ENCODE results near the gene AATF. TPM values are rescaled to one million over a fixed set of nuclear protein-coding genes. Genes with fewer than 3 reads are reported as not detected.

The AATF gene
- total and polyA plus RNA-seq, 5 donors = 19.9 to 32.9 (median 23.7) TPM

GRCh38 chr17:36943250-36944191, 5.2 kb upstream of the AATF start:
- Histone ChIP-seq H3K27me3 (ENCODE audit: control insufficient read depth, insufficient read depth) (no peaks in the 10 kb centered on the region), H3K4me3 (ENCODE audit: low read length) (no peak overlapping the region), H3K27ac (ENCODE audit: low read length) (no peak overlapping the region), H3K9me3 (ENCODE audit: control insufficient read depth, low read length) (no peaks in the 10 kb centered on the region), H3K4me1 (ENCODE audit: control insufficient read depth, insufficient read depth, low read length) (no peaks in the 10 kb centered on the region)
- WGBS = 17% methylated on average over 44 of the region's 44 CpGs
- DNase-seq = no peak
- intact Hi-C loops (cut with DNase I) = no loop called here
- no peak for ATAC-seq

DNA sequence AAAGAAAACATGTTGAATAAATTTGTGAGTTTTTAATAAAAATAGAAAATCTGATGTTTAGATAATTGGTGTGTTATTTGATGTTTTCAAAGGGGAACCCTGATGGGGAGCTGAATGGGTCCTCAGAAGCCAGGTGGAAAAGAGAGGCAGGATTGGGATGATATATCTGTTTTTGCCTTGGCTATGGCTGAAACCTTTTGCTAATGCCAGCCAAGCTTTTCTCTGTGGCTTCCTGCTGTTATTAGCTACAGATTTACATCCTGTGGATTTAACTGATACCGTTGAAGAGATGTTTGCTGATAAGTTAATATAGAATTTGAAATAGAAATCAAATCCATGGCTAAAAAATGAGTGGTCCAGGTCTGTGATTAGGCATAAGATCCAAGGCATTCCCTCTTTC, 4.2 kb upstream of the AATF start:
- no peaks in the 10 kb centered on the region for H3K27me3 ChIP-seq (ENCODE audit: control insufficient read depth, insufficient read depth)
- no peak for DNase-seq
- intact Hi-C loops (cut with DNase I) = no loop called here
- no peaks in the 10 kb centered on the region for H3K4me1 ChIP-seq (ENCODE audit: control insufficient read depth, insufficient read depth, low read length)
- H3K9me3 ChIP-seq (ENCODE audit: control insufficient read depth, low read length) = no peaks in the 10 kb centered on the region
- H3K27ac ChIP-seq (ENCODE audit: low read length) = no peak overlapping the region
- no peak overlapping the region for H3K4me3 ChIP-seq (ENCODE audit: low read length)
- no peak for ATAC-seq
- 8% methylated on average over 1 of the region's 1 CpG for WGBS

- WGBS = 36% methylated on average over 1 of the region's 1 CpG
- H3K27me3 ChIP-seq (ENCODE audit: control insufficient read depth, insufficient read depth) = no peaks in the 10 kb centered on the region
- no peaks in the 10 kb centered on the region for H3K9me3 ChIP-seq (ENCODE audit: control insufficient read depth, low read length)
- DNase-seq (no peak), ATAC-seq (no peak)
- no peaks in the 10 kb centered on the region for H3K4me1 ChIP-seq (ENCODE audit: control insufficient read depth, insufficient read depth, low read length)
- intact Hi-C loops (cut with DNase I) = loop anchor here in 1 of 4 donors (5.0 kb wide), 1 partner anchor 463 kb away; no protein-coding TSS in a partner anchor
- no peak overlapping the region for H3K4me3 ChIP-seq (ENCODE audit: low read length)
- H3K27ac ChIP-seq (ENCODE audit: low read length) = no peak overlapping the region
These were observed 3.6 kb upstream of the AATF start for GRCh38 chr17:36945140-36945539.

- intact Hi-C loops (cut with DNase I) = loop anchor here in 1 of 4 donors (5.0 kb wide), 1 partner anchor 464 kb away; no protein-coding TSS in a partner anchor
- no peaks in the 10 kb centered on the region for H3K27me3 ChIP-seq (ENCODE audit: control insufficient read depth, insufficient read depth)
These were observed 2.6 kb upstream of the AATF start for GRCh38 chr17:36945959-36946725.

GRCh38 chr17:36946726-36947091, 2.0 kb upstream of the AATF start:
- intact Hi-C loops (cut with DNase I) = loop anchor here in 1 of 4 donors (5.0 kb wide), 1 partner anchor 464 kb away; no protein-coding TSS in a partner anchor
- no peak overlapping the region for H3K4me3 ChIP-seq (ENCODE audit: low read length)
- WGBS = 47% methylated on average over 2 of the region's 2 CpGs
- no peak overlapping the region for H3K27ac ChIP-seq (ENCODE audit: low read length)
- H3K27me3 ChIP-seq (ENCODE audit: control insufficient read depth, insufficient read depth) = no peaks in the 10 kb centered on the region
- ATAC-seq = no peak
- H3K4me1 ChIP-seq (ENCODE audit: control insufficient read depth, insufficient read depth, low read length) = no peaks in the 10 kb centered on the region
- no peak for DNase-seq
- no peaks in the 10 kb centered on the region for H3K9me3 ChIP-seq (ENCODE audit: control insufficient read depth, low read length)

More at GRCh38 chr17:36945959-36946725, 2.6 kb upstream of the AATF start:
- no peak overlapping the region for H3K4me3 ChIP-seq (ENCODE audit: low read length)
- H3K4me1 ChIP-seq (ENCODE audit: control insufficient read depth, insufficient read depth, low read length) = no peaks in the 10 kb centered on the region
- H3K9me3 ChIP-seq (ENCODE audit: control insufficient read depth, low read length) = no peaks in the 10 kb centered on the region
- WGBS = 8% methylated on average over 30 of the region's 30 CpGs
- DNase-seq = no peak
- no peak overlapping the region for H3K27ac ChIP-seq (ENCODE audit: low read length)
- no peak for ATAC-seq

DNA sequence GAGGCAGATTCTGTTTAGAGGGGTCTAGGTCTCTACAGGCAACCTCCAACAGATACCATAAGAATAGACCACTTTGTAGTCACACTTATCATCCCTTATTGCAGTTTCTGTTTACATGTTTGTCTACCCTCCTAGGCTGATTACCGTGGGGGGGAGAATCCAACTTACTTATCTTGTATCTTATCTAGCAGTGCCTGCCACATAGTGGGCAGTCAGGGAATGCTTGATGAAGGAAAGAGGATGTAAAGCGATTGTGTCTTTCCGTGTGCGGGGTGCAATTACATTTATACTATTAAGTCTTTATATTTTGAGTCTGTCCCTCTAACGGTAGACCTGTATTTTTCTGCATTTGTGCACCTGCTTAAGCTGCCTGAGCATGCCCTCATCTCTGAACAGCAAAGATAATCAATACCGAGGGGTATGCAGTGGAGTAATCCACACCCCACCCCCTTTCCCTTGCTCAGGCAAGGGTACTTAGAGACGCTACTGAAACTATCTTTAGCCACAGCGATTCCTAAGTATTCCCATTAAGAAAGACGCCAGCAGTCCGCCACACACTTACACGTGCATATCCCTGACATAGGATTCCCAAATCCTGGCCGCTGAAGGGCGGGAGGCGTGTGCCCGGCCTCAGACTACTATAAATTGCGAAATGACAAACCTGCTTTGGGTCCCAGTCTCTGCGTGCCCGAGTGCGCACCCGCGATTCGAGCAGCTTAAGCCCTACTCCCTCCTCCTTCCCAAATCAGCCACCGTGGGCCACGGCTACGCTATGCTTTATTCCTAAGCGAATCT, 635 bp upstream of the AATF start:
- ATAC-seq = peak; percentile 78 to 82

DNA sequence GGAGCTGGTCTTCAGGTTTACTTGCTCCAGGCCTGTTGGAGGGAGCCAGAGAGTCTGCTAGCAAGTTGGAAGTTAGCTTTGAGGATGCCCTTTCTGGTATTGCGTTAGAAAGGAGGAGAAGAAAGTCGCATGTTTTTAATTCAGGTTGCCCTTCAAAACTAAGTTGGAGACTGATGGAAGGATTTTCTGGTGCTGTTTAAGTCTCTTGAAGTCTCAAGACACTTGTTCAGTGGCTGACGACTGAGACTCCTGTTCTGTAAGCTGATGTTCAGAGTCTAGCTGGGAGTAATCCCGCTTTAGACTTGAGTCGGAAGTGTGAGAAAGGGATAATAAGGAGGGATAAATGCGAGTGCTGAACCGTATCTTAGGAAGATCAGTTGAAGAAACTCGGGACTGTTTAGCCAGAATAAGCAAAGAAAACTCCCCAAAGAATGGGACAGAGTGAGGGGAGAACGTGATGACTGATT, 740 bp downstream of the AATF start:
- Histone ChIP-seq H3K27ac (ENCODE audit: low read length) (peak overlapping the region; percentile 71), H3K4me1 (ENCODE audit: control insufficient read depth, insufficient read depth, low read length) (no peaks in the 10 kb centered on the region), H3K27me3 (ENCODE audit: control insufficient read depth, insufficient read depth) (no peaks in the 10 kb centered on the region), H3K9me3 (ENCODE audit: control insufficient read depth, low read length) (no peaks in the 10 kb centered on the region), H3K4me3 (ENCODE audit: low read length) (peak overlapping the region; percentile 70)
- DNase-seq = no peak
- 9% methylated on average over 9 of the region's 9 CpGs for WGBS
- intact Hi-C loops (cut with DNase I) = loop anchor here in 1 of 4 donors (5.0 kb wide), 1 partner anchor 467 kb away; no protein-coding TSS in a partner anchor
- peak in 1 of 2 donors; percentile 39 for ATAC-seq

More for the DNA sequence above, 635 bp upstream of the AATF start:
- Histone ChIP-seq H3K27me3 (ENCODE audit: control insufficient read depth, insufficient read depth) (no peaks in the 10 kb centered on the region), H3K4me1 (ENCODE audit: control insufficient read depth, insufficient read depth, low read length) (no peaks in the 10 kb centered on the region), H3K27ac (ENCODE audit: low read length) (peak overlapping the region; percentile 13), H3K9me3 (ENCODE audit: control insufficient read depth, low read length) (no peaks in the 10 kb centered on the region), H3K4me3 (ENCODE audit: low read length) (peak overlapping the region; percentile 70)
- intact Hi-C loops (cut with DNase I) = loop anchor here in 1 of 4 donors (5.0 kb wide), 1 partner anchor 466 kb away; no protein-coding TSS in a partner anchor
- DNase-seq = no peak
- WGBS = 1% methylated on average over 26 of the region's 26 CpGs

- intact Hi-C loops (cut with DNase I) = no loop called here
- Histone ChIP-seq H3K4me1 (ENCODE audit: control insufficient read depth, insufficient read depth, low read length) (no peaks in the 10 kb centered on the region), H3K9me3 (ENCODE audit: control insufficient read depth, low read length) (no peaks in the 10 kb centered on the region), H3K27me3 (ENCODE audit: control insufficient read depth, insufficient read depth) (no peaks in the 10 kb centered on the region), H3K4me3 (ENCODE audit: low read length) (peak overlapping the region; percentile 70), H3K27ac (ENCODE audit: low read length) (no peak overlapping the region)
- 62% methylated on average over 8 of the region's 8 CpGs for WGBS
- ATAC-seq (no peak), DNase-seq (no peak)
These were observed 1.3 kb downstream of the AATF start for GRCh38 chr17:36950027-36950426.

- Histone ChIP-seq H3K27me3 (ENCODE audit: control insufficient read depth, insufficient read depth) (no peaks in the 10 kb centered on the region), H3K27ac (ENCODE audit: low read length) (no peak overlapping the region), H3K4me1 (ENCODE audit: control insufficient read depth, insufficient read depth, low read length) (no peaks in the 10 kb centered on the region), H3K9me3 (ENCODE audit: control insufficient read depth, low read length) (no peaks in the 10 kb centered on the region), H3K4me3 (ENCODE audit: low read length) (no peak overlapping the region)
- whole genome bisulfite sequencing = 94% methylated on average over 5 of the region's 5 CpGs
- no peak for ATAC-seq
- no peak for DNase-seq
- intact Hi-C loops (cut with DNase I) = no loop called here
These were observed 2.5 kb downstream of the AATF start for GRCh38 chr17:36951084-36951789.

DNA sequence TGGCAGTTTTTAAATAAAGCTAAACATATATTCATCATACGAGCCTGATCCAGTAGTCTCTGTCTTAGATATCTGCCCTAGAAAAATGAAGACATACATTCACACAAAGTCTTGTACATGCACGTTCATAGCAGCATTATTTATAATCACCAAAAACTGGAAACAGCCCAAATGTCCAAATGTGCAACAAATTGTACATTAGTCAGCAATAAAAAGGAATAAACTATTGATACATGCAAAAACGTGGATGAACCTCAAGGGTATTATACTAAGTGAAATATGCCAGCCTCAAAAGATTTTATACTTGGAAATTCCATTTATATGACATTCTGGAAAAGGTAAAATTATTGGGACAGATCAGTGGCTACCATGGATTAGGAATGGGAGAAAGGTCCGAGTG, 22.8 kb downstream of the AATF start:
- H3K9me3 ChIP-seq (ENCODE audit: control insufficient read depth, low read length) = no peaks in the 10 kb centered on the region
- H3K27me3 ChIP-seq (ENCODE audit: control insufficient read depth, insufficient read depth) = no peaks in the 10 kb centered on the region
- H3K4me1 ChIP-seq (ENCODE audit: control insufficient read depth, insufficient read depth, low read length) = no peaks in the 10 kb centered on the region
- 86% methylated on average over 4 of the region's 4 CpGs for WGBS
- ATAC-seq (no peak), DNase-seq (no peak)
- intact Hi-C loops (cut with DNase I) = no loop called here
- no peak overlapping the region for H3K27ac ChIP-seq (ENCODE audit: low read length)
- no peak overlapping the region for H3K4me3 ChIP-seq (ENCODE audit: low read length)

Measured in right cardiac atrium (tissue), 5 donors.